Osteocyte (in vitro differentiated cells): Measurements from ENCODE around the gene MTUS2. TPM values are rescaled to one million over a fixed set of nuclear protein-coding genes. Genes with fewer than 3 reads are reported as not detected.
A peak's percentile ranks its signal among the peaks of the same experiment; 100 is the strongest.

ENCODE experiments used
- DNase-seq: peaks from one replicate; pipeline ENCODE4 v3.0.0; 2021; ENCODE audit warnings: mixed read lengths; ENCODE audit not compliant: unreplicated experiment; ENCODE audit errors: extremely low spot score
- H3K27ac Mint-ChIP-seq: one replicate; pipeline ENCODE4 v1.8.0; 2021; ENCODE audit warnings: mild to moderate bottlenecking, mixed read lengths; ENCODE audit not compliant: unreplicated experiment
- H3K27me3 Mint-ChIP-seq: one replicate; pipeline ENCODE4 v1.8.0; 2021; ENCODE audit warnings: mixed read lengths; ENCODE audit not compliant: unreplicated experiment
- H3K36me3 Mint-ChIP-seq: one replicate; pipeline ENCODE4 v1.8.0; 2021; ENCODE audit warnings: mixed read lengths; ENCODE audit not compliant: unreplicated experiment
- H3K4me1 Mint-ChIP-seq: one replicate; pipeline ENCODE4 v1.8.0; 2021; ENCODE audit warnings: mixed read lengths; ENCODE audit not compliant: unreplicated experiment
- H3K4me3 Mint-ChIP-seq: one replicate; pipeline ENCODE4 v1.8.0; 2021; ENCODE audit warnings: mild to moderate bottlenecking, moderate library complexity, mixed read lengths; ENCODE audit not compliant: unreplicated experiment
- H3K9me3 Mint-ChIP-seq: one replicate; pipeline ENCODE4 v1.8.0; 2021; ENCODE audit warnings: mixed read lengths; ENCODE audit not compliant: unreplicated experiment
- CTCF ChIP-seq: fragments of 200-600 bp; sonication (generic); IDR thresholded peaks from 2 replicates; pipeline ENCODE4 v1.5.0; 2021; ENCODE audit warnings: antibody characterized with exemption, mild to moderate bottlenecking, moderate library complexity
- total RNA-seq: library from RNA; stranded (reverse); gene quantifications from 2 replicates; pipeline ENCODE4 v1.2.1, GENCODE V29; 2021

The MTUS2 gene
- total RNA-seq, 1 donor from 2014 or later, result 0.05 TPM

GRCh38 chr13:29519921-29520320 is 699.8 kb downstream of the MTUS2 start:
- Mint-ChIP-seq H3K36me3 (peaks cover 65% of the 10 kb centered on the region), H3K4me1 (peaks cover 57% of the 10 kb centered on the region), H3K9me3 (no peaks in the 10 kb centered on the region), H3K27ac (peak overlapping the region; percentile 78), H3K4me3 (no peak overlapping the region), H3K27me3 (no peaks in the 10 kb centered on the region)
- no peak for DNase-seq
- no peak for TF ChIP-seq CTCF

GRCh38 chr13:29520671-29521070 is 700.5 kb downstream of the MTUS2 start:
- H3K4me3 Mint-ChIP-seq, result no peak overlapping the region
- TF ChIP-seq CTCF, result no peak
- no peaks in the 10 kb centered on the region for H3K9me3 Mint-ChIP-seq
- H3K27ac Mint-ChIP-seq, result peak overlapping the region; percentile 78
- no peak for DNase-seq
- peaks cover 51% of the 10 kb centered on the region for H3K4me1 Mint-ChIP-seq
- no peaks in the 10 kb centered on the region for H3K27me3 Mint-ChIP-seq
- peaks cover 64% of the 10 kb centered on the region for H3K36me3 Mint-ChIP-seq

- no peak for TF ChIP-seq CTCF
These were observed 701.2 kb downstream of the MTUS2 start for GRCh38 chr13:29521336-29521735.

GRCh38 chr13:29522044-29522685 is 702.0 kb downstream of the MTUS2 start:
- Mint-ChIP-seq H3K27ac (peak overlapping the region; percentile 78), H3K4me1 (peaks cover 47% of the 10 kb centered on the region), H3K4me3 (no peak overlapping the region), H3K36me3 (peaks cover 55% of the 10 kb centered on the region), H3K27me3 (no peaks in the 10 kb centered on the region), H3K9me3 (no peaks in the 10 kb centered on the region)
- DNase-seq, result no peak
- TF ChIP-seq CTCF, result no peak

More at GRCh38 chr13:29521336-29521735, 701.2 kb downstream of the MTUS2 start:
- Mint-ChIP-seq H3K36me3 (peaks cover 58% of the 10 kb centered on the region), H3K27me3 (no peaks in the 10 kb centered on the region), H3K9me3 (no peaks in the 10 kb centered on the region), H3K27ac (peak overlapping the region; percentile 78), H3K4me3 (peak overlapping the region; percentile 22), H3K4me1 (peaks cover 47% of the 10 kb centered on the region)
- DNase-seq, result no peak

- Mint-ChIP-seq H3K4me3 (no peak overlapping the region), H3K4me1 (peaks cover 47% of the 10 kb centered on the region), H3K9me3 (no peaks in the 10 kb centered on the region), H3K36me3 (peaks cover 54% of the 10 kb centered on the region), H3K27ac (peak overlapping the region; percentile 56), H3K27me3 (no peaks in the 10 kb centered on the region)
- no peak for DNase-seq
- TF ChIP-seq CTCF, result no peak
These were observed 703.2 kb downstream of the MTUS2 start for GRCh38 chr13:29523199-29523961.
